Mesenchymal stem cell (in vitro differentiated cells and primary cell): ENCODE results near the gene FLYWCH1.
"Not testable (repeated sequence)": the region's sequence is repeated elsewhere in the genome, so short reads cannot be mapped to it uniquely, and the experiment has no call there.

Experiments used
- DNase-seq: peaks from one replicate; pipeline ENCODE4 v3.0.0-alpha.2; 2013
- H2AFZ ChIP-seq: one replicate; pipeline ENCODE4 v1.6.1; 2013; ENCODE audit warnings: low read depth, mild to moderate bottlenecking, control low read depth, inconsistent platforms, low read length, moderate library complexity
- H2AK5ac ChIP-seq: 2 replicates; pipeline ENCODE4 v1.6.1; 2013; ENCODE audit warnings: low read length, moderate library complexity, mild to moderate bottlenecking, inconsistent platforms; ENCODE audit not compliant: severe bottlenecking
- H2BK120ac ChIP-seq: one replicate; pipeline ENCODE4 v1.6.1; 2013; ENCODE audit warnings: low read depth, mild to moderate bottlenecking, inconsistent platforms, low read length, moderate library complexity
- H2BK12ac ChIP-seq, 2 experiments: one replicate each; pipeline ENCODE4 v1.6.1; 2013; ENCODE audit warnings: inconsistent platforms in 2 of 2, low read length in 2 of 2, mild to moderate bottlenecking in 2 of 2, moderate library complexity in 2 of 2, control low read depth in 1 of 2
- H2BK15ac ChIP-seq: one replicate; pipeline ENCODE4 v1.6.1; 2013; ENCODE audit warnings: mild to moderate bottlenecking, low read depth, inconsistent platforms; ENCODE audit not compliant: poor library complexity, severe bottlenecking
- H2BK5ac ChIP-seq: 2 replicates; pipeline ENCODE4 v1.6.1; 2013; ENCODE audit warnings: low read depth, mild to moderate bottlenecking, low read length, control low read depth, inconsistent platforms; ENCODE audit not compliant: poor library complexity, severe bottlenecking
- H3K14ac ChIP-seq, 2 experiments: one replicate each; pipeline ENCODE4 v1.6.1; 2013; ENCODE audit warnings: inconsistent platforms in 2 of 2, low read length in 2 of 2, control low read depth in 1 of 2, mild to moderate bottlenecking in 1 of 2, moderate library complexity in 1 of 2
- H3K18ac ChIP-seq, 2 experiments: one replicate each; pipeline ENCODE4 v1.6.1; 2013; ENCODE audit warnings: inconsistent platforms in 2 of 2, low read length in 2 of 2, control low read depth in 1 of 2, low read depth in 1 of 2, mild to moderate bottlenecking in 1 of 2
- H3K23ac ChIP-seq, 2 experiments: one replicate each; pipeline ENCODE4 v1.6.1; 2013; ENCODE audit warnings: inconsistent platforms in 2 of 2, low read length in 2 of 2, mild to moderate bottlenecking in 2 of 2, moderate library complexity in 2 of 2, control low read depth in 1 of 2
- H3K27ac ChIP-seq: 2 replicates; pipeline ENCODE4 v1.5.1; 2013; ENCODE audit warnings: mild to moderate bottlenecking, moderate library complexity, low read length, control low read depth, inconsistent platforms; ENCODE audit not compliant: poor library complexity, severe bottlenecking
- H3K27me3 ChIP-seq, 2 experiments: 2 replicates each; pipeline versions ENCODE4 v1.6.1 to v1.7.0; 2013; ENCODE audit warnings: low read length in 2 of 2, mild to moderate bottlenecking in 2 of 2, moderate library complexity in 2 of 2, control low read depth in 1 of 2, inconsistent platforms in 1 of 2; ENCODE audit not compliant: control insufficient read depth in 1 of 2, insufficient read depth in 1 of 2
- H3K36me3 ChIP-seq, 2 experiments: 2 replicates each; pipeline versions ENCODE4 v1.6.1 to v1.7.0; 2013; ENCODE audit warnings: low read length in 2 of 2, control low read depth in 1 of 2, inconsistent platforms in 1 of 2, low read depth in 1 of 2, mild to moderate bottlenecking in 1 of 2; ENCODE audit not compliant: insufficient read depth in 2 of 2, control insufficient read depth in 1 of 2
- H3K4ac ChIP-seq, 2 experiments: one replicate each; pipeline ENCODE4 v1.6.1; 2013; ENCODE audit warnings: inconsistent platforms in 2 of 2, low read length in 2 of 2, mild to moderate bottlenecking in 2 of 2, moderate library complexity in 2 of 2, control low read depth in 1 of 2, low read depth in 1 of 2
- H3K4me1 ChIP-seq: 2 replicates; pipeline ENCODE4 v1.6.1; 2013; ENCODE audit warnings: low read depth, low read length, control low read depth; ENCODE audit not compliant: control insufficient read depth, insufficient read depth
- H3K4me2 ChIP-seq: 2 replicates; pipeline ENCODE4 v1.6.1; 2013; ENCODE audit warnings: low read length, mild to moderate bottlenecking, inconsistent platforms; ENCODE audit not compliant: poor library complexity, severe bottlenecking
- H3K4me3 ChIP-seq, 2 experiments: 2 replicates each; pipeline versions ENCODE4 v1.5.1 to v1.7.0; 2013; ENCODE audit warnings: low read length in 2 of 2, mild to moderate bottlenecking in 2 of 2, control low read depth in 1 of 2, low read depth in 1 of 2; ENCODE audit not compliant: insufficient read depth in 1 of 2
- H3K79me1 ChIP-seq: replicated peaks from 2 replicates; pipeline ENCODE4 v1.6.1; 2013; ENCODE audit warnings: mild to moderate bottlenecking, control low read depth, low read length, inconsistent platforms; ENCODE audit not compliant: poor library complexity, severe bottlenecking
- H3K9ac ChIP-seq: 2 replicates; pipeline ENCODE4 v1.7.0; 2013; ENCODE audit warnings: mild to moderate bottlenecking, low read length, moderate library complexity
- H3K9me3 ChIP-seq: 2 replicates; pipeline ENCODE4 v1.7.0; 2013; ENCODE audit warnings: mild to moderate bottlenecking, low read length; ENCODE audit not compliant: control insufficient read depth
- H4K8ac ChIP-seq: one replicate; pipeline ENCODE4 v1.6.1; 2013; ENCODE audit warnings: inconsistent platforms, mild to moderate bottlenecking, low read length, moderate library complexity
- H4K91ac ChIP-seq: one replicate; pipeline ENCODE4 v1.6.1; 2013; ENCODE audit warnings: mild to moderate bottlenecking, low read length, inconsistent platforms
- WGBS: methylation state at CpG from one replicate; pipeline ENCODE4 v1.1.7; 2013; ENCODE audit warnings: mixed read lengths; 5-methylcytosine and 5-hydroxymethylcytosine counted together

The FLYWCH1 gene

DNA sequence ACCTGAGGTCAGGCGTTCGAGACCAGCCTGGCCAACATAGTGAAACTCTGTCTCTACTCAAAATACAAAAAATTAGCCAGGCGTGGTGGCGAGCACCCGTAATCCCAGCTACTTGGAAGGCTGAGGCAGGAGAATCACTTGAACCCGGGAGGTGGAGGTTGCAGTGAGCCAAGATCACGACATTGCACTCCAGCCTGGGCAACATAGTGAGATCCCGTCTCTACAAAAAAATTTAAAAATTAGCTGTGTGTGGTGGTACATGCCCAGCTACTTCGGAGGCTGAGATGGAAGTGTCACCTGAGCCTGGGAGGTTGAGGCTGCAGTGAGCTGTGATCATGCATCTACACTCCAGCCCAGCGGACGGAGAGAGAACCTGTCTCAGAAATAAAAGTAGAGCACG is 32.0 kb downstream of the FLYWCH1 start:
- H2BK12ac ChIP-seq, H3K4me2 ChIP-seq, H3K4me3 ChIP-seq, H3K23ac ChIP-seq, H3K4me1 ChIP-seq, H2AFZ ChIP-seq, H2BK5ac ChIP-seq, H3K27ac ChIP-seq, H4K8ac ChIP-seq, DNase-seq, H3K79me1 ChIP-seq, H3K9me3 ChIP-seq, H3K4ac ChIP-seq, H3K18ac ChIP-seq, H2BK15ac ChIP-seq, H2AK5ac ChIP-seq, H3K14ac ChIP-seq, H2BK120ac ChIP-seq, H4K91ac ChIP-seq, H3K9ac ChIP-seq, H3K27me3 ChIP-seq: not testable (repeated sequence)
- 96% methylated on average over 10 of the region's 12 CpGs for WGBS
- peaks cover 48 to 73% of the 10 kb centered on the region in 2 experiments for H3K36me3 ChIP-seq

DNA sequence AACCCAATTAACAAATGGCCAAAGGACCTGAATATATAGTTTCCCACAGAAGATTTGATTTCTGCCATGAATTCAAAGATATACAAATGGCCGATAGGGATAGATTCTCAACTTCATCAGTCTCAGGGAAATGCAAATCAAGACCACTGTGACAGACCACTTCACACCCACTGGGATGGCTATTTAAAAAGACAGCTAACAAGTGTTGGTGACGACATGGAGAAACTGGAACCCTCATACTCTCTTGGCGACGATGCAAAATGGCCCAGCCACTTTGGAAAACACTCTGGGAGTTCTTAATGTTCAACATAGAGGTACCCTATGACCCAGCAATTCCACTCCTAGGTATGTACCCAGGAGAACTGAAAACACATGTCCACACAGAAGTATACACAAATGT is 34.9 kb downstream of the FLYWCH1 start:
- WGBS, result over 99% methylated on average over 4 of the region's 4 CpGs
- H3K4me2 ChIP-seq, result no peak overlapping the region
- no peak overlapping the region for H4K8ac ChIP-seq

DNA sequence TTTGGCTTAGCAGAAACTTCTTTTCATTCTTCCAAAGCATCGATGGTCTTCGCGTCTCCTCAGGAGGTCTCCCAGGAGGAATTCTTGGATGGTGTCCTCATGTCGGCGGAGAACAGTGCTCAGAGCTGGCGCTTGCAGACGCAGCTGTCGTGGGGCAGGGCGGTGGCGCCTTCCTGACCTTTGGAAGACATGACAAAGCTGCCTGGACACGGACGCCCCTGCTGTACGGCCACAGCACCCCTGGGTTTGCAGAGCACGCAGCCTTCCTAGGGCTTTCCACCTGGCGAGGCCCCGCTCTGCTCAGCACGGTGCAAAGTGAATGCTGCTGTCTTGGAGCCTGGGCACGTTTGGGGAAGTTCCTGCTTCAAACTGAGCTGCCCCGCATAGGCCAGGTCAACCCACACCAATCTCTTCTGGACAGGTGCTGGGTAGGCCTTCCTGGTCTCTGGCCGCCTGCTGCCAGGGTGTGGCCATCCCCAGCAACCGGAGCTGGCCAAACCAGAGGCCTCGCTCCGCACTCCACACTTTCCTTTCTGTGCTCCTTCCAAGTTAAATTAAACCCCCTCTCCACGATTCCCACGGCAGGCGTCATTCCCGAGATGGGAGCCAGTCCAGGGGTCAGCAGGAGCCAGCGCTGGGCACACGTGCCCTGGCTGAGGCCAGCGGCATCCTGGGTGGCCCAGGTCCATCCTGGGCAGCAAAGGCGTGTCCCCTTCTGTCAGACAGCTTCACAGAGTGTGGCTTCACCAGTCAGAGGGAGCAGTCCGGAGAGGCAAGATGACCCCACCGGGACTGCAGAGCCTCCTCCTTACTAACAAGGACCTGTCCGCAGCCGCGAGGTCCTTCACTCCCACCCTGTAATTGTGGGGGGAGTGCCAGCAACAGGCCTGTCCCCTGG is 37.3 kb downstream of the FLYWCH1 start:
- H3K27me3 ChIP-seq, result peaks cover 0 to 15% of the 10 kb centered on the region in 2 experiments
- H3K4me3 ChIP-seq, result no peak overlapping the region
- no peak overlapping the region for H3K4me2 ChIP-seq
- H2BK15ac ChIP-seq, result no peak overlapping the region
- no peak overlapping the region for H3K4ac ChIP-seq
- no peak overlapping the region for H4K91ac ChIP-seq
- no peak overlapping the region for H2BK120ac ChIP-seq
- H2AK5ac ChIP-seq, result no peak overlapping the region
- 95% methylated on average over 35 of the region's 36 CpGs for WGBS
- no peak overlapping the region for H3K18ac ChIP-seq
- H3K23ac ChIP-seq, result peak overlapping the region in 1 of 2 experiments; percentile 48
- peaks cover 2% of the 10 kb centered on the region for H3K4me1 ChIP-seq
- H3K27ac ChIP-seq, result no peak overlapping the region
- H3K9me3 ChIP-seq, result no peaks in the 10 kb centered on the region
- H3K79me1 ChIP-seq, result peaks cover 2% of the 10 kb centered on the region
- H3K14ac ChIP-seq, result no peak overlapping the region
- no peak overlapping the region for H2BK5ac ChIP-seq
- no peak overlapping the region for H2BK12ac ChIP-seq
- no peak overlapping the region for H2AFZ ChIP-seq
- H3K9ac ChIP-seq, result no peak overlapping the region
- no peak for DNase-seq
- no peak overlapping the region for H4K8ac ChIP-seq
- peaks cover 31 to 34% of the 10 kb centered on the region in 2 experiments for H3K36me3 ChIP-seq

More for the DNA sequence above, 34.9 kb downstream of the FLYWCH1 start:
- H3K9ac ChIP-seq, result no peak overlapping the region
- no peak overlapping the region for H2BK15ac ChIP-seq
- no peak overlapping the region for H4K91ac ChIP-seq
- peaks cover 3% of the 10 kb centered on the region for H3K79me1 ChIP-seq
- H3K9me3 ChIP-seq, result no peaks in the 10 kb centered on the region
- no peak overlapping the region for H2AK5ac ChIP-seq
- no peaks in the 10 kb centered on the region for H3K27me3 ChIP-seq
- no peak overlapping the region for H2BK120ac ChIP-seq
- peaks cover 3% of the 10 kb centered on the region for H3K4me1 ChIP-seq
- H2BK5ac ChIP-seq, result no peak overlapping the region
- no peak overlapping the region for H3K4ac ChIP-seq
- H2BK12ac ChIP-seq, result no peak overlapping the region
- no peak overlapping the region for H3K27ac ChIP-seq
- no peak overlapping the region for H3K18ac ChIP-seq
- H3K4me3 ChIP-seq, result no peak overlapping the region
- H2AFZ ChIP-seq, result no peak overlapping the region
- no peak for DNase-seq
- H3K36me3 ChIP-seq, result peaks cover 48 to 57% of the 10 kb centered on the region in 2 experiments
- no peak overlapping the region for H3K14ac ChIP-seq
- no peak overlapping the region for H3K23ac ChIP-seq

DNA sequence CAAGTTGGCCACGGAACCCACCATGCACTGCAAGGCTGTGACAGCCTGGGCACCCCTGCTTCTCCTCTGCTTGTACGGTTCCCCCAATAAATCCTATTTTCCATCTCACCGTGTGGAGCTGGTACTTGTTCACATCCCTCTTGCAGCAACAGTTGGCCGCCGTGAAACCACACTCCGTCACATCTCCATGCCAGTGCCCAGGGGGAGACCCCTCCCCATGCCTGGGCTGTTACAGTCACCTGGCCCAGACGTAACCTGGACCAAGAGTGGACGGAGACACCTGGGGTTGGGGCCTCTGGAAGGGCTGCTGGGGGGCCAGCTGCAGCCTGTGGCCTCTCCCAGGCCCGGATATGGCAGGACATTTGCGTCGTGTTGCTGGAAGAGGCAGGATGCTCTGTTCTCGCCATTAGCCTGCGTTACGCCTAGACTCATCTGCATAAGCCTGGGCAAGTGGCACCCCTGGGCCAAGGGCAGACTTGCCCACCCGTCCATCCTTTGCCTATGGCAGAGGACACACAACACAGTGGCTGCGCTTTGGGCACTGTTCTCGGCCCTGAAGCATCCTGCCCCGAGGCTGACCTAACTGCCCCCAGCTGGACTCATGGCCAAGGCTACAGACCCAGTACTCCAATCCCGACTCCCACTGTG is 38.1 kb downstream of the FLYWCH1 start:
- Histone ChIP-seq H3K18ac (no peak overlapping the region), H3K79me1 (peaks cover 2% of the 10 kb centered on the region), H3K4ac (no peak overlapping the region), H3K9me3 (no peaks in the 10 kb centered on the region), H3K27me3 (peaks cover 0 to 23% of the 10 kb centered on the region in 2 experiments), H4K91ac (no peak overlapping the region), H2AK5ac (no peak overlapping the region), H4K8ac (no peak overlapping the region), H3K4me3 (no peak overlapping the region), H3K27ac (no peak overlapping the region), H3K4me2 (no peak overlapping the region), H2AFZ (no peak overlapping the region), H3K9ac (no peak overlapping the region), H3K36me3 (peaks cover 29 to 30% of the 10 kb centered on the region in 2 experiments), H3K4me1 (peaks cover 2% of the 10 kb centered on the region), H3K23ac (no peak overlapping the region), H2BK5ac (no peak overlapping the region), H2BK15ac (no peak overlapping the region), H2BK120ac (no peak overlapping the region), H2BK12ac (no peak overlapping the region), H3K14ac (no peak overlapping the region)
- WGBS, result 96% methylated on average over 19 of the region's 19 CpGs
- DNase-seq, result no peak
